PFSK-1 (cell line): ENCODE results near the gene PCNT.

Experiments used
- FOXP2 ChIP-seq: optimal IDR thresholded peaks from 2 replicates; pipeline ENCODE3; 2011; ENCODE audit warnings: borderline replicate concordance, control low read depth, inconsistent platforms; ENCODE audit not compliant: insufficient read depth; ENCODE audit errors: extremely low read length, extremely low read depth
- POLR2AphosphoS5 ChIP-seq: IDR thresholded peaks from 2 replicates; pipeline ENCODE4 v1.6.1; 2012; ENCODE audit warnings: low read depth, mild to moderate bottlenecking, control low read depth, low read length, moderate library complexity
- REST ChIP-seq, 2 experiments: IDR thresholded peaks; 2 replicates each; pipeline versions ENCODE4 v1.6.1 to v1.8.0; 2011 to 2012; ENCODE audit warnings: low read depth in 2 of 2, low read length in 2 of 2, control low read depth in 1 of 2, inconsistent platforms in 1 of 2, mild to moderate bottlenecking in 1 of 2, moderate library complexity in 1 of 2; ENCODE audit not compliant: insufficient read depth in 1 of 2
- SIN3A ChIP-seq: IDR thresholded peaks from 2 replicates; pipeline ENCODE4 v1.6.1; 2012; ENCODE audit warnings: mild to moderate bottlenecking, low read length, moderate library complexity, borderline replicate concordance; ENCODE audit not compliant: insufficient read depth
- TAF1 ChIP-seq: IDR thresholded peaks from 2 replicates; pipeline ENCODE4 v1.6.1; 2012; ENCODE audit warnings: low read length, control low read depth, borderline replicate concordance; ENCODE audit not compliant: insufficient read depth

Gene PCNT

GRCh38 chr21:46336603-46337002 lies 12.6 kb downstream of the PCNT start:
- TF ChIP-seq REST (IDR thresholded peaks at IDR 0.05; ENCODE audit: insufficient read depth in 1 of 2, low read depth in 2 of 2, low read length in 2 of 2) (no peak), POLR2AphosphoS5 (no peak), FOXP2 (no peak), SIN3A (no peak), TAF1 (no peak)

- TF ChIP-seq TAF1 = no peak
- no peak for TF ChIP-seq REST (IDR thresholded peaks at IDR 0.05; ENCODE audit: insufficient read depth in 1 of 2, low read depth in 2 of 2, low read length in 2 of 2)
These were observed 17.0 kb downstream of the PCNT start for GRCh38 chr21:46340998-46341397.

GRCh38 chr21:46344219-46344915 lies 20.4 kb downstream of the PCNT start:
- no peak for TF ChIP-seq FOXP2
- TF ChIP-seq POLR2AphosphoS5 = no peak
- TF ChIP-seq TAF1 = no peak
- no peak for TF ChIP-seq SIN3A
- TF ChIP-seq REST (IDR thresholded peaks at IDR 0.05; ENCODE audit: insufficient read depth in 1 of 2, low read depth in 2 of 2, low read length in 2 of 2) = no peak

- TF ChIP-seq FOXP2 (no peak), POLR2AphosphoS5 (no peak), REST (IDR thresholded peaks at IDR 0.05; ENCODE audit: insufficient read depth in 1 of 2, low read depth in 2 of 2, low read length in 2 of 2) (no peak), SIN3A (no peak)
These were observed 21.9 kb downstream of the PCNT start for GRCh38 chr21:46345861-46346260.

GRCh38 chr21:46346296-46347202 lies 22.6 kb downstream of the PCNT start:
- TF ChIP-seq SIN3A (no peak), FOXP2 (no peak), TAF1 (no peak), POLR2AphosphoS5 (no peak), REST (IDR thresholded peaks at IDR 0.05; ENCODE audit: insufficient read depth in 1 of 2, low read depth in 2 of 2, low read length in 2 of 2) (no peak)
